HepG2 (cell line): ENCODE results near the gene OSBPL10. TPM values are rescaled to one million over a fixed set of nuclear protein-coding genes. Genes with fewer than 3 reads are reported as not detected.

ENCODE experiments used
- CBX1 ChIP-seq: IDR thresholded peaks from one replicate; pipeline ENCODE4 v1.6.1; 2016; ENCODE audit warnings: antibody characterized with exemption, low read depth
- DPF2 ChIP-seq: sonication (generic); formaldehyde crosslinking; IDR thresholded peaks from 2 replicates; pipeline ENCODE4 v1.4.0; 2020; ENCODE audit warnings: mild to moderate bottlenecking, low read depth, missing genetic modification reagents, borderline replicate concordance
- DRAP1 ChIP-seq: IDR thresholded peaks from 2 replicates; pipeline ENCODE4 v1.6.1; 2016; ENCODE audit warnings: missing genetic modification reagents, missing compliant biosample characterization
- HNF4A ChIP-seq: sonication (generic); formaldehyde crosslinking; IDR thresholded peaks from 2 replicates; pipeline ENCODE4 v1.4.0; 2020; ENCODE audit warnings: missing genetic modification reagents
- HNRNPH1 ChIP-seq: fragments of 200-400 bp; formaldehyde crosslinking; optimal IDR thresholded peaks from 2 replicates; pipeline ENCODE3; 2017; ENCODE audit warnings: mild to moderate bottlenecking, low read depth, low read length
- PLRG1 ChIP-seq: fragments of 450-650 bp; conservative IDR thresholded peaks from 2 replicates; pipeline ENCODE4 v1.6.1; 2016
- PTBP1 ChIP-seq: fragments of 200-400 bp; formaldehyde crosslinking; IDR thresholded peaks from 2 replicates; pipeline ENCODE4 v1.6.1; 2018; ENCODE audit warnings: low read length, low read depth; ENCODE audit not compliant: poor library complexity, severe bottlenecking
- RERE ChIP-seq: IDR thresholded peaks from 2 replicates; pipeline ENCODE4 v1.6.1; 2016; ENCODE audit warnings: low read depth, missing genetic modification reagents, missing compliant biosample characterization
- TBX2 ChIP-seq: sonication (generic); formaldehyde crosslinking; IDR thresholded peaks from 2 replicates; pipeline ENCODE4 v1.5.0; 2020; ENCODE audit warnings: missing genetic modification reagents, mild to moderate bottlenecking, borderline replicate concordance
- TCF7 ChIP-seq: sonication (generic); IDR thresholded peaks from 2 replicates; pipeline ENCODE4 v1.6.1; 2016; ENCODE audit warnings: antibody characterized with exemption, low read depth
- ZBTB2 ChIP-seq: sonication (generic); formaldehyde crosslinking; IDR thresholded peaks from 2 replicates; pipeline ENCODE4 v1.8.0; 2022; ENCODE audit warnings: low read depth, missing genetic modification reagents
- ZBTB26 ChIP-seq: IDR thresholded peaks from 2 replicates; pipeline ENCODE4 v1.6.1; 2016; ENCODE audit warnings: missing compliant biosample characterization, missing genetic modification reagents, borderline replicate concordance
- ZNF704 ChIP-seq: sonication (generic); formaldehyde crosslinking; IDR thresholded peaks from 2 replicates; pipeline ENCODE4 v1.8.1; 2023; ENCODE audit warnings: mild to moderate bottlenecking, inconsistent platforms, moderate library complexity, missing genetic modification reagents, borderline replicate concordance
- ZNF747 ChIP-seq: sonication (generic); formaldehyde crosslinking; IDR thresholded peaks from 2 replicates; pipeline ENCODE4 v1.8.1; 2023; ENCODE audit warnings: missing genetic modification reagents, mild to moderate bottlenecking, borderline replicate concordance
- ZNF772 ChIP-seq: sonication (generic); formaldehyde crosslinking; IDR thresholded peaks from 2 replicates; pipeline ENCODE4 v1.5.0; 2020; ENCODE audit warnings: mild to moderate bottlenecking, missing genetic modification reagents
- ZNF777 ChIP-seq: sonication (generic); formaldehyde crosslinking; IDR thresholded peaks from 2 replicates; pipeline ENCODE4 v1.4.0; 2020; ENCODE audit warnings: missing genetic modification reagents
- ZNF784 ChIP-seq: sonication (generic); formaldehyde crosslinking; IDR thresholded peaks from 2 replicates; pipeline ENCODE4 v1.5.1; 2020; ENCODE audit warnings: missing genetic modification reagents, mild to moderate bottlenecking, borderline replicate concordance
- polyA plus RNA-seq, 8 experiments: library from polyadenylated mRNA; depleted of rRNA in 3 of 8; stranded (reverse) in 7 of 8; unstranded in 1 of 8; fragments of >200 nt; fragmentation: Illumina TruSeq in 4 of 8; extraction: Trizol in 4 of 8; gene quantifications; 2 replicates each; pipeline versions ENCODE4 v1.2.1 to v1.2.3, GENCODE V29; 2011 to 2016; ENCODE audit warnings: low read depth in 4 of 8, missing spikeins in 1 of 8, mixed read lengths in 1 of 8; ENCODE audit not compliant: insufficient read depth in 1 of 8
- total RNA-seq, 5 experiments: library from RNA; depleted of rRNA; stranded (reverse); fragments of >200 nt; fragmentation: Illumina TruSeq; extraction: Trizol; gene quantifications; 2 replicates each; pipeline ENCODE4 v1.2.3, GENCODE V29; 2016; ENCODE audit warnings: low read depth in 1 of 5

Gene OSBPL10
- total and polyA plus RNA-seq, 2 of the 13 experiments (the other 11 are each of a cell fraction or from before 2014, with no cell fraction given): 10.3 to 28.6 TPM

- TF ChIP-seq CBX1 (no peak), RERE (no peak), ZNF747 (0 out of 2 replicates have a peak, but pooled peaks have one; percentile 34), HNF4A (CRISPR knock-in tag) (peak; percentile 53), PTBP1 (no peak), ZNF777 (CRISPR knock-in tag) (no peak), ZBTB26 (CRISPR knock-in tag) (peak; percentile 79; the same call in 1 of the 2 replicates), ZBTB2 (CRISPR knock-in tag) (0 out of 2 replicates have a peak, but pooled peaks have one; percentile 25), TBX2 (CRISPR knock-in tag) (peak; percentile 53; the same call in 1 of the 2 replicates), PLRG1 (no peak), DPF2 (no peak), ZNF704 (no peak), TCF7 (0 out of 2 replicates have a peak, but pooled peaks have one; percentile 36), DRAP1 (0 out of 2 replicates have a peak, but pooled peaks have one; percentile 22), ZNF784 (0 out of 2 replicates have a peak, but pooled peaks have one; percentile 31), HNRNPH1 (no peak), ZNF772 (peak; percentile 40; the same call in 1 of the 2 replicates)
These were observed 61.5 kb downstream of the OSBPL10 start (continued) for GRCh38 chr3:31919528-31919927.
